Hepatic stellate cell (primary cell): ENCODE measurements around the gene SLC7A8.

Experiments used
- DNase-seq: peaks from one replicate; pipeline ENCODE4 v3.0.0; 2011; ENCODE audit warnings: low spot score

SLC7A8 gene

DNA sequence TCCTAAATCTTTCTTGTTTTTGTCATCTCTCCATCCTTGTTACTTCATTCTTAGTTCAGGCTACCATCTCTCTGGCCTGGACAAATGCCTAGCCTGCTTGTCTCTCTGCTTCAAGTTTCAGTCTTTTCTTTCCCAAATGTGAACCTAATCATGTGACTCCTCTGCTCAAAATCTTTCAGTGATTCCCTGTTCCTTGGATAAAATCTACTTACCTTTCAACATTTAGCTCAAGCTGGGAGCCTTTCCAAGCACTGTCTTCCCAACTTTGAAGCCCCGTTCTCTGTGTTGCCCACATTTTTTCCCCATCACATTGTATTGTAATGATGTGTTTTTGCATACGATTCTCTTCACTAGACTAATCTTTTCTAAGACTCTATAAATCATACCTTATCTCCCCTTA lies 24.7 kb downstream of the SLC7A8 start:
- no peak for DNase-seq

DNA sequence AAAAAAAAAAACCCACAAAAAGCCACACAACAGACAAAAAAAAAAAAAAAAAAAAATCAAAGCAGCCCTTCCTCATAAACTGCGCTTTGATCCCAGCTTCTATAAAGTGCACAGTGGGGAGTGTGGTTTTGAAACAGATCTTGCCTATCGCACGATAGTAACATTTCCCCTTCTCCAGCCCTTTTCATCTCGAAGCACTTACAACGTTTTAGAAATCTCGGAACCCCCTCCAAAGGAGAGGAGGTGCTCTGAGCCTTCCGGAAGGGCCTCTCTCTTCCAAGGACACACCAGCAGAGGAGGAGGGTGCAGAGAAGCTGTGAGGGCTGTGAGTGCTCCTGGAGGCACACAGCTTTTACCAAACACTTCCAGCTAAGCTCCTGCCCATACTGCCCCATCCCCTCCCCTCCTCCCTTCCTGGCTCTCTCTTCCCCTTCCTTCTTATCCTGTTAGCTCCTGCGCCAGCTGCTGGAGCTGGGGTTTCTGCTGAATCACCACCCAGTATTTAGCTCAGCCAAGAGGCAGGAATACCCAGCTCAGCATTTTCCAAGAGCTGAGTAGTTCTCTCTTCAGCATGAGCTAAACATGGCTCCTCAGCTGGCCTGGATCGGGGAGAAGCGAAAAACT lies 28.4 kb downstream of the SLC7A8 start:
- DNase-seq, result peak; percentile 87

DNA sequence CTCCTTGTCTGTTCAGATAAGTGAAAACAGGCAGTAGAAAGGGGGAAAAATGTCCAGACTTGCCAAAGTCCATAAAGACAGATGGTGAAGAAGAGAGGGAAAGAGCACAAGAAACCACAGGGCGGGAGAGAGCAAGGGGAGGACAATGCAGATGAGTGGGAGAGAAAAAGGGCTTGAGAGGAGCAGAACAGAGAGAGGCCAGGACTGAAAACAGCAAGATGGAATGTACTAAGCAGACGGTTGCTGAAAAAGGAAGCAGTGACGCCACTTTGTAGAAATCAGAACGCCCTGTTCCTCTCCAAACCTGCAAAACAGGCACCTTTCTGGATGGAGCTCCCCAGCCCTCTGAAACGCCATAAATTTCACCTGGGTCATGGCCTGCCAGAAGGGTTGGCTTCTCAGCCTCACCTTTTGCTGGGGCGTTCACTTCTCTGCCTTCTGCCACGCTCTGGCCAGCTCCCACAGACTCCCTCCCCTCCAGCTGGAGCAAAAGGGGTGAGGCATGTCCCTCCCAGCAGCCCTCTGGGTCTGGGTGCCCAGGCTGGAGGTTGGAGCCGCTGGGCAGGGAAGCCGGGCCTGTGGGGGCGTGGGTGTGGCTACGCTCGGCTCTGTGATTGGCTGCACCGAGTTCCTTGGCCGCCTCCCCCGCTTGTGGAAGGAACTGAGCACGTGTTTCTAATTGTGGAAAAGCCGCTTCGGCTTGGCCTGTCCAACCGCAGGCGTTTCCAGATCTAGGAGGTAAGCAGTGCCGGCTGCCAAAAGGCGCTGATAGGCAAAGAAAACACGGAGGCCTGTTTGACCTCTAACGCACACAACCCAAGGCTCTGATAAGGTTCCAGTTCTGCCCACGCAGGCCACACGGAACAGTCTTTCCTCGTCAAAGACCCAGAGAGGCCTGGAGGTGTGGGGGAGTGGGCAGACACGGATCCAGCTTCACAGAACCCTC lies 29.3 kb downstream of the SLC7A8 start:
- DNase-seq, result peak; percentile 65

DNA sequence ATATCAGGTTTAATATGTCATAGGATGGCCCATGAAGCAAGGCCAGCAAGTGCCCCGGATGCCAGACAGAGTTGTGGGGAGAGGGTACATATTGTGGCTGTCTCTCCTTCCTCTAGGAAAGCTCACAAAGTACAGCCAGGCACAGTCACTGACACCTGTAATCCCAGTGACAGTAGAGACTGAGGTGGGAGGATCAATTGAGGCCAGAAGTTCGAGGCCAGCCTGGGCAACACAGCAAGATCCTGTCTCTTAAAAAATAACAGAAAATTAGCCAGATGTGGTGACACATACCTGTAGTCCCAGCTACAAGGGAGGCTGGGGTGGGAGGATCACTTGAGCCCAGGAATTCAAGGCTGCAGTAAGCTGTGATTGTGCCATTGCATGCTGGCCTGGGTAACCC lies 32.1 kb downstream of the SLC7A8 start:
- no peak for DNase-seq

DNA sequence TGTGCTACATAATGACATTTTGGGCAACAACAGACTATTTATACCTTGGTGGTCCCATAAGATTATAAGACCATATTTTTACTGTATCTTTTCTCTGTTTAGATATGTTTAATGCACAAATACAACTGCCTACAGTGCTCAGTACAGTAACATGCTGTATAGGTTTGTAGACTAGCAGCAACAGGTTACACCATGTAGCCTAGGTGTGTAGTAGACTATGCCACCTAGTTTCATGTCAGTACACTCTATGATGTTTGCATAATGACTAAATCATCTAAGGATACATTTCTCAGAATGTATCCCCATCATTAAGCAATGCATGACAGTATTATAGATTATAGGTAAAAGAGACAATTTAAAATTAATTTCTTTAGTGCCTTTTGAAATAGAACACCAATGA lies 33.7 kb downstream of the SLC7A8 start:
- DNase-seq, result no peak

DNA sequence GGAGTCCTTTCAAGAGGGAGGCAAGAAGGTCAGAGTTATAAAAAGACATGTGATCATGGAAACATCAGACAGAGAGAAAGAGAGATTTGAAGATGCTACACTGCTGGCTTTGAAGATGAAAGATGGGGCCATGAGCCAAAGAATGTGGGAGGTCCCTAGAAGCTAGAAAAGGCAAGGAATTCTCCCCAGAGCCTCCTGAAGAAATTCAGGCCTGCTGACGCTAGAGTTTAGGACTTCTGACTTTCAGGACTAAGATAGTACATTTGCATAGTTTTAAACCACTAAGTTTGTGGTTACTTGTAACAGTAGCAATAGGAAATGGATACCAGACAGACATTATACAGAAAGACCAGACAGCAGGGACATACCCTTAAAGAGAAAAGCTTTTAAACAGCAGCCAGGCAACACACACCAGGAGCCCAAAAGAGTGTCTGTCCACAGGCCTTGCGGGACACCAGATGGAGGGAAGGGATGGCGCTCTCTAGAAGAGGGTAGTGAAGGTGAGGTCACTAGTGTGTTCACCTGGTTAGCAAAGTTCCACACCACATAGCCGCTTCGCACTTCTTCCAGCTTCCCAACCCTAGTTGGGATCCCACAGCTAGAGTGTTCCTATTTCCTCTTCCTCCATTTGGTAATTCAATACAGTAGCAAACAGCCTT lies 34.7 kb downstream of the SLC7A8 start:
- DNase-seq, result no peak

DNA sequence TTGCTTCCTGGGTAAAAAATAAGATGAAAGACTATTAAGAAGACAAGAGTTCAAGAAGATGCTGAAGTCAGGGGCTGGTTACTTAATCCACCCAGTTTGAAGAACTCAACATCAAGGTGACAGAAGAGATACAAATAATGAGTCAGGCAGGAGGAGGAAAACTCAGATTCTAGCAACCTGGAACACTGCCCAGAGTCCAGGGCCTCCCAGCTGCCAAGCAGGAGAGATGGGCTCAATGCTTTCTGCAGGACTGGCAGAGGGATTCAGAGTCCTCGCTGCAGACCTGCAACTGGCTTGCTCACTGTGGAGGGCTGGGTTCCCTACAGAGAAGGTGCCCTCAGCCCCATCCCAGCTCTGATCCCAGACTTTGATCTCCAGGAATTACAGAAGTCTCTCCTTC lies 35.8 kb downstream of the SLC7A8 start:
- DNase-seq, result no peak

DNA sequence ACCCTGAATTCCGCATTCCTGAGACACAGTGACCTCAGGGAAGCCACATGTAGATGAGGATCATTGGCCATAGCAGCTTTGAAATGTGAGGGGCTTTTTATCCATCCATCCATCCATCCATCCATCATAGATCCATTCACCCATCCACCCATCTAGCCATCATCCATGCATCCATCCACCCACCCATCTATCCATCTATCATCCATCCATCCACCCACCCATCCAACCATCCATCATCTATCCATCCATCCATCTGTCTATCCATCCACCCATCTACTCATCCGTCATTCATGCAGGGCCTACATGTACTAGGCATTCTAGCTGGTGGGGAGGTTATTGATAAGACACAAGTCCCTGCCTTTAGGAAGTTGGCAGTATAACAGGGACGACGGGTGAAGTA lies 36.5 kb downstream of the SLC7A8 start:
- no peak for DNase-seq

DNA sequence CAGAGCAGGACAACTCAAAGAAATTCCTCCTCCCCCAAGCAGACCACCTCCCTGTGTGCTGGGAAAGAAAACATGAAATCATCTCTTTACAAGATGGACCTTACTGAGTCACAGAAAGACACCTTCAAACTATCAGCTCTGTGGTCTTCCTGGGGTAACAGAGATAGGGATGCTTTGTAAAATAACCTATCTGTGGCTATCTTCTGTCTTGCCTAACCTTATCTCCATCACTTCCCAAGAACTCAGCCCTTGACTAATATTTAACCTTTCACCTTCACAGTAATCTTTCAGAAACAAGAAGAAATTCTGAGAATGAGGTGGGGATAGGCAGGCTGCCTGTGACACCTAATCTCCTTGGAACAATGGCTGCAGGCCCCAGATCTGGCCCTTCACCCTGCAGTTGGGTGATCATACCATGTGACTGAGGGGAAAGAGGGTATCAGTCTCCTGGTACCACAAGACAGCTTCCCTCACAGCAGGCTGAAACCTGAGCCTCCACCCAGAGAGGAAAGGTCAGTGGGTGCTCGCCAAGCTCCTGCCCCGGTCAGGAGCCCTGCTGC lies 37.0 kb downstream of the SLC7A8 start:
- DNase-seq, result no peak

DNA sequence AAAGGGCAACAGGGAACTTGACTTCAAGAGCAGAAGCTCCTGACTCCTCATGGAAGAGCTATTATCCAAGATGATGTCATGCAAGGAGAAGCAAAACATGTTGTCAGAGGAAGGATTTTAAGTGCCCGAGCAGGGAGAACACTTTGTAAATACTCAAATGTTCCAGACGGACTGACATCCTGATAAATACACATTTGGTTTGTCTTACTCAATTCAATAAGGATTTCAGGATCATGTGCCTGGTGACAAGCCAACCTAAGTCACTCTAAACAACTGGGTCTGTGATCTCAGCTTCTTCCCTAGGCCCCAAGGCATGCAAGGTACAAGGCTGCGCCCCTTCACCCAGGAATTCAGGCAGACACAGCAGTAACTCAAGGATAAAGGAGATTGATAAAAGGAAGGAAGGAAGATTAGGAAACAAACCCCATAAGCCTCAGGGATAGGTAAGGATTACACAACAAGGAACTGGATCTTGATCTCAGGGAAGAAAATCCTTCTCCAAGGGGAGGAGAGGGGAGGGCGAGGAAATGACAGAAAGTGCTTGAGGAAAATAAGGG lies 37.6 kb downstream of the SLC7A8 start:
- DNase-seq, result no peak

DNA sequence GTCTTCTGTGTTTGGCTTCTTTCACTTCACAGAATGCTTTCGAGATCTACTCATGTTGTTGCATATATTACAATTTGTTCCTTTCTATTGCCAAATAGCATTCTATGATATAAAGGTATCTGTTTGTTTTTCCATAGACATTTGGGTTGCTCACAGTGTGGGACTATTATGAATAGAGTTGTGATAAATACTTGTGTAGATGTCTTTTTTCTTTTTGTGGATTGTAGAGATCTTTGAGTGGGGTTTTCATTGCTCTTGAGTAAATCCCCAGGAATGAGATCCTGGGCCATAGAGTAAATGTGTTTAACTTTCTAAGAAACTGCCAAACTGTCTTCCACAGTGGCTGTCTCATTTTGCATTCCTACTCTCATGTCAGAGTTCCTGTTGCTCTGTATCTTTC lies 39.5 kb downstream of the SLC7A8 start:
- no peak for DNase-seq

DNA sequence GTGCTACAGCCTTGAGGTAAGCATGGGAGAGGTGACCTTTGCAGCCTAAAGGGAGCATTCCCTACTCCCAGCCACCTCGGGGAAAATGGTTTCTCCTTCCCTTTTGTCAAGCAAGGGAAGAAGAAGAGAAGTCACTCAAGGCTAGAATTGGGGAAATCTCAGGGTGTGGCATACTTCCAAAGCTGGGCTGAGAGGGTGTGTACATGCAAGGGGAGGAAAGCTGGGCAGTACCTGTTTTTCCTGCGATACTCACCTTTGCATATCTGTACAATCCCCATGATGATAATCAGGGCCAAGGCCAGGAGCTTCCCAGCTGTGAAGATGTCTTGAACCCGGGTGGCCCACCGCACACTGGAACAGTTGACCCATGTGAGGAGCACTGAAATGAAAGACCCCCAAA lies 40.6 kb downstream of the SLC7A8 start:
- DNase-seq, result no peak

DNA sequence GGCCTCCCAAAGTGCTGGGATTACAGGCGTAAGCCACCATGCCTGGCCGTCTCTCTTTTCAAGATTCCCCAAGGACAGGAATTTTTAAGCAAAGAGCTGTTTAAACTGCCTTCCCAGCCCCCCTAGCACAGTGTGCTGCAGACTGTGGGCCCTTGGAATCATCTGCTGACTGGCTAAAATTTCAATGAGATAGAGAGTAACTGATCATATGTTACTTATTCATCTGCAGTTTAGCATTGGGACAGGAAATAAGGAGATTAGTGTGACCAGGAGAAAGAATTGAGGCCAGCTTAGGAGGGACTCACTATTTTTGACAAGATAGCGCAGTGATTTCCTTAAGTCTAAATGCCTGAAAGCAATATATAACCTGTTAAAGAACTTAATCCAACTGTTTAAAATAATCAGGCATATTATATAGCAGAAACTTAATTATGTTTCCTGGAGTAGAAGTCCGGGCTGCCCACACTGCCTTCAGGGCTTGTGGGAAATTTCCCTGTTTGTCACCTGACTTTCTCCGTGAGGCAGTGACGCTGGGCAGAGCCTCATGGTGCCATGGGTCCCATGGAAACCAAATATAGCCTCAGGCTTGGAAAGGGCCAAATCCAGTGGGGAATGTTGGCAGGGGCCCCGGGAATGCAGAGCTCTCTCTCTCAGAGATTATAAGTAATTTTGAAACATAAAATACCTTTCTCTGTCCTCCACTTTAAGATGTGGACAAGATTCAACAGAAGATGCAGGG lies 41.6 kb downstream of the SLC7A8 start:
- DNase-seq, result peak; percentile 31

DNA sequence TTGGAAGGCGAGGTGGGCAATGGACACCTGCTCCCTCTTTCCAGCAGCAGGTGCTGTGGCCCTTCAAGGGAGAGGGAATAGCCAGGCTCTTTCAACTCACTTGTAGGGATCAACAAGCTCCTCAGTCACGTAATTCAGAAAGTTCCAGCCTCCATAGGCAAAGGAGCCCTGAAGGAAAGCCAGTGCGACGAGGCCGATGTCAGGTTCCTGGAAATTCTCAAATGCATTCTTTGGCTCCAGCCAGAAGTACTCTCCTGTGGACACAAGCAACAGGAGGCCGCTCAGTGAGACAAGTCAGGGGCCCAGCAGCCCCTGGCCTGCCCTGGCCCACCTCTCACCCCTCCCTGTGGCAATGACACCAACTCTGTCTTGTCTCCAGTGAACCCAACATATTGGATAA lies 43.1 kb downstream of the SLC7A8 start:
- no peak for DNase-seq

DNA sequence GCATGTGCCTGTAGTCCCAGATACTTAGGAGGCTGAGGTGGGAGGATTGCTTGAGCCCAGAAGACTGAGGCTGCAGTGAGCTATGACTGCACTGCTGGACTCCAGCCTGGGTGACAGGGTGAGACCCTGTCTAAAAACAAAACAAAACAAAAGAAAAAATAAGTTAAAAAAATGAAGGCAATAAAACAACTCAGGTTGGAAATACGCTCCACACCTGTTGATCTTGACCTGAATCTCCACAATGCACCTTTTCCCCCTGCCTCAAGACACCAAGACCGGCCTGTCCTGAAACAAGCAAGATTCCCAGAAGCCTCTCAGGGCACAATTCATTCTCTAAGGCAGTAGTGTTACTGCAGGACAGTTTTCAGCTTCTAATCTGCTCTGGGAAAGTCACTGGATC lies 43.6 kb downstream of the SLC7A8 start:
- no peak for DNase-seq

DNA sequence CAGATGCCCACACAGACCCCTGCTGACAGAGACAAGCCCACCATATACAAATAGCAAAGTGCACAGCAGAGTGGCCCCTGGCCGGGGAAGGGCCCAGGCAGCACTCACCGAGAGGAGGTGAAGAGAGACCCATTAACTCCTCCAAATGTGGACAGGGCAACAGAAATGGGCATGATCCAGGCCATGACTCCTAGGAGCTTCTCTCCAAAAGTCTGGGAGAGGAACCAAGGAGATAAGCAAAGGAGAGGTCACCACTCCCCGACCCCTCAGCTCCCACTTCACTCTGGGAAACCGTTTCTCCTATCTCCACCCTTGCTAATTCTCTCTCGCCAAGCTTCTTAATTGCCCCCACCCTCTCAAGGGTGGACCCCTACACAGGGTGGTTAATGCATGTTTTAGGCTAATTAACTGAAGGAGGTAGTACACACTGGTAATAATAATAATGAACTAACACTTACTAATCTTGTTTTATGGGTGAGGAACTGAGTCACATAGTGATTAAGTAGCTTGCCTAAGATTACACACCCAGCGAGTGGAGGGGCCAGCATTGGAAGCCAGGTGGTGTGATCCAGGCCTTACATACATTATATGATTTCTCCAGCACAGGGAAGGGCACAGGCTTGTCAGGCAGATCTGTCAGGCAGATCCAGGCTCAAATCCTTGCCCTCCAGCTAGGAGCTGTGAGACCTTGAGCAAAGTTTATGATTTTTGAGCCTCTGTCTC lies 45.5 kb downstream of the SLC7A8 start:
- no peak for DNase-seq

DNA sequence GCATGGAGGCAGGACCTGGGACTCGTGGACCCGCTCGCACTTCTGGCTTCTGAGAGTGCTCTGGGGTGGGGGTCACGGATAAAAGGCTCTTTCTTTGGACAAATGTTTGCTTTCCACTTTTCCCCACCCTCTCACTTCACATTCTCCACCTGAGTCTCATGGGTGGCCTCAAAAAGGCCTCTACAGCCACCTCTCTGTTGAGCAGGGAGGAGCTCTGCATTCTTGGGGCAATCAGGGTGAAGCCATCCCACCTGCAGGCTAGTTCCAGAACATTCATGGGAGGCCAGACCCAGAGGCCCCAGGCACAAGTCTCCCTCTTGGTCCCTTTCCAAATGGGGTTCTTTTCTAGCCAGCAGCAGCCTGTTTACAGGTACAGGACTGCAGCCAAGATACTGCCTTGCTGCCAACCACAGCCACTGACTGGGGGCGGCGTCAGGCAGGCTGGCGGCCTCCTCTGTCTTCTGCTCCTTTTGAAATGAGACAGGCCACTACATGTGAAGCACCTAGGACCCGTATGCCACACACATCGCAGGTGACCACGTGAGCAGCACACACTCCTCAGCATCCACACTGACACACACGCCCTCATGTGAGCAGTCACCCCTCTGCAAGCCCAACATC lies 46.2 kb downstream of the SLC7A8 start:
- DNase-seq, result no peak

DNA sequence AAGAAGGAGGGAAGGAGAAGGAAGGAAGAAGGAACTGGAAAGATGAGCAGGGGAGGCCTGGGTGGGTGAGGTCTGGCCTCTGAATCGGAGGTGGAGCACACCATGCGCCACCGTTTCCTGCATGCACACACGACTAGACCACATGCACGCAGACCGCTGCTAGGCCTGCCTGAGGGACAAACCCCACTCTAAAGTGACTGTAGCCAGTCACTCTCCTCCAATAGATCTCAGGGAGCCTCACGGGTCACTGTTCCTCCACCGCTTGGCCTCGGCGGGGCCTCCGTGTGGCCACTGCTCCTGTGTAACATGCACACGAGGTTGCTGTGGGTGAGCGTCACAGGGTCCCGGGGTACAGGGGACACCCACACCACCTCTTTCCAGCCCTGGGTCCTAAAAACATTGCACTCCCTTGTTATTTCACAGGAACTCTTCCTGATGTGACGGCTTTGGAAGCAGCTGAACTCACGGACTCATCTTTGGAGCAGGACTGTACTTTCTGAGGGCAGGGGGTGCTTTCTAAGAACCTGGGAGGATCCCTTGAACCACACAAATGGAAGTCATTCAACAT lies 46.8 kb downstream of the SLC7A8 start:
- no peak for DNase-seq

DNA sequence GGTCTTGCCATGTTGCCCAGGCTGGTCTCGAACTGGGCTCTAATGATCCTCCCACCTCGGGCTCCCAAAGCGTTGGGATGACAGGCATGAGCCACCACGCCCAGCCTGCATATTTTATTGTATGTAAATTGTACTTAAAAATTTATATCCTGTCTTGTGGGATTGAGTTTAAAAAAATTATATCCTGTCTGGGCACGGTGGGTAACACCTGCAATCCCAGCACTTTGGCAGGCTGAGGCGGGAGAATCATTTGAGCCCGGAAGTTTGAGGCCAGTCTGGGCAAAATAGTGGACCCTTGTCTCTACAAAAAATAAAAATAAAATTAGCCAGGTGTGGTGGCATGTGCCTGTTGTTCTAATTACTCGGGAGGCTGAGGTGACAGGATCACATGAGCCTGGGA lies 50.5 kb downstream of the SLC7A8 start:
- DNase-seq, result no peak

DNA sequence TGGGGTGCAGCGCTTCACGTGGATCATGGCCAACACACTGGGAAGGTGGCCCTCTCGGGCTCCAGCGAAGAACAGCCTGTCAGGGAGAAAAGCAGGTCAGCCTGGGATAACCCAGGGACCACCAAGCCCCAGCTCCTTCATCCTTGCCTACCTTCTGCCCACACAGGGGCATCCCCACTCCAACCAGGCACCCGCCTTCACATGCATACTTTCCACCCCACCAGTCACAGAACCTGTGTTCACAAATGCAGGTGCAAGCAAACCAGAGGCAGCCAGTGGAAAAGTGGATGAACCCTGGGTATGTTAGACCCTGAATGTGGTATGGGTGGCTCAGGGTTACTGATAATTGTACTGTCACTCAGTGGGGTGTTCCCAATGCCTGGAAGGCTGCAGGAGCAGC lies 52.0 kb downstream of the SLC7A8 start:
- DNase-seq, result no peak
